ENCODE data around the gene LCORL.

The LCORL gene

GRCh38 chr4:17884063-17884462, 137.5 kb downstream of the LCORL start:
- no peak for DNase-seq (ENCODE audit: extremely low read depth, low read depth)
- no peak for TF ChIP-seq CTCF (IDR thresholded peaks at IDR 0.05; ENCODE audit: low read depth, low read length)

GRCh38 chr4:17877661-17878060, 143.9 kb downstream of the LCORL start:
- DNase-seq (ENCODE audit: extremely low read depth, low read depth): no peak
- no peak for TF ChIP-seq CTCF (IDR thresholded peaks at IDR 0.05; ENCODE audit: low read depth, low read length)

- DNase-seq (ENCODE audit: extremely low read depth, low read depth): no peak
- no peak for TF ChIP-seq CTCF (IDR thresholded peaks at IDR 0.05; ENCODE audit: low read depth, low read length)
Measured at GRCh38 chr4:17876943-17877342, 144.6 kb downstream of the LCORL start.

- no peak for DNase-seq (ENCODE audit: extremely low read depth, low read depth)
- TF ChIP-seq CTCF (IDR thresholded peaks at IDR 0.05; ENCODE audit: low read depth, low read length): no peak
Measured at GRCh38 chr4:17875402-17876070, 146.0 kb downstream of the LCORL start.

- DNase-seq (ENCODE audit: extremely low read depth, low read depth): no peak
- no peak for TF ChIP-seq CTCF (IDR thresholded peaks at IDR 0.05; ENCODE audit: low read depth, low read length)
Measured at GRCh38 chr4:17869327-17869726, 152.2 kb downstream of the LCORL start.

GRCh38 chr4:17867276-17867675, 154.3 kb downstream of the LCORL start:
- no peak for DNase-seq (ENCODE audit: extremely low read depth, low read depth)
- TF ChIP-seq CTCF (IDR thresholded peaks at IDR 0.05; ENCODE audit: low read depth, low read length): no peak

GRCh38 chr4:17866810-17867209, 154.7 kb downstream of the LCORL start:
- DNase-seq (ENCODE audit: extremely low read depth, low read depth): no peak
- TF ChIP-seq CTCF (IDR thresholded peaks at IDR 0.05; ENCODE audit: low read depth, low read length): no peak
